HepG2 (cell line): ENCODE measurements around the gene COMMD9. TPM values are rescaled to one million over a fixed set of nuclear protein-coding genes. Genes with fewer than 3 reads are reported as not detected.

Source experiments
- ADNP ChIP-seq: sonication (generic); formaldehyde crosslinking; IDR thresholded peaks from 2 replicates; pipeline ENCODE4 v1.4.0; 2020; ENCODE audit warnings: missing genetic modification reagents
- CEBPB ChIP-seq: IDR thresholded peaks from 2 replicates; pipeline ENCODE4 v1.6.1; 2011; ENCODE audit warnings: low read depth, low read length, improper control_type of control experiment, borderline replicate concordance
- CHD2 ChIP-seq: IDR thresholded peaks from 2 replicates; pipeline ENCODE4 v1.6.1; 2011; ENCODE audit warnings: low read depth, low read length, improper control_type of control experiment
- DMAP1 ChIP-seq: IDR thresholded peaks from 2 replicates; pipeline ENCODE4 v1.6.1; 2016
- DNMT3B ChIP-seq: conservative IDR thresholded peaks from 2 replicates; pipeline ENCODE4 v1.6.1; 2016; ENCODE audit warnings: missing biosample characterization, control low read depth
- ELF1 ChIP-seq: sonication (generic); formaldehyde crosslinking; IDR thresholded peaks from 2 replicates; pipeline ENCODE4 v1.4.0; 2020; ENCODE audit warnings: missing genetic modification reagents
- FOXC1 ChIP-seq: sonication (generic); formaldehyde crosslinking; IDR thresholded peaks from 2 replicates; pipeline ENCODE4 v1.8.0; 2022; ENCODE audit warnings: mild to moderate bottlenecking, missing genetic modification reagents, borderline replicate concordance
- GATAD2A ChIP-seq: IDR thresholded peaks from 2 replicates; pipeline ENCODE4 v1.6.1; 2016
- HOXA9 ChIP-seq: sonication (generic); formaldehyde crosslinking; IDR thresholded peaks from 2 replicates; pipeline ENCODE4 v1.8.1; 2022; ENCODE audit warnings: missing genetic modification reagents, mild to moderate bottlenecking, moderate library complexity, borderline replicate concordance
- MAF1 ChIP-seq: sonication (generic); formaldehyde crosslinking; IDR thresholded peaks from 2 replicates; pipeline ENCODE4 v1.5.0; 2020; ENCODE audit warnings: missing genetic modification reagents, borderline replicate concordance
- MBNL3 ChIP-seq: fragments of 250-450 bp; sonication (Bioruptor Pico); conservative IDR thresholded peaks from 2 replicates; pipeline ENCODE4 v1.8.0; 2022; ENCODE audit warnings: mild to moderate bottlenecking, inconsistent platforms
- MTA1 ChIP-seq: sonication (generic); formaldehyde crosslinking; IDR thresholded peaks from 2 replicates; pipeline ENCODE4 v1.4.0; 2020; ENCODE audit warnings: missing genetic modification reagents, mild to moderate bottlenecking, borderline replicate concordance
- NFIB ChIP-seq: sonication (generic); formaldehyde crosslinking; IDR thresholded peaks from 2 replicates; pipeline ENCODE4 v1.9.0; 2021; ENCODE audit warnings: missing genetic modification reagents, mild to moderate bottlenecking, borderline replicate concordance
- PPARG ChIP-seq: conservative IDR thresholded peaks from 2 replicates; pipeline ENCODE4 v1.6.1; 2016; ENCODE audit warnings: missing biosample characterization, missing genetic modification reagents
- PRPF4 ChIP-seq: fragments of 200-400 bp; formaldehyde crosslinking; IDR thresholded peaks from 2 replicates; pipeline ENCODE4 v1.6.1; 2016; ENCODE audit warnings: low read length, low read depth; ENCODE audit not compliant: poor library complexity, severe bottlenecking
- RAD51 ChIP-seq: fragments of 450-650 bp; IDR thresholded peaks from 2 replicates; pipeline ENCODE4 v1.6.1; 2016; ENCODE audit warnings: borderline replicate concordance
- RXRB ChIP-seq: IDR thresholded peaks from 2 replicates; pipeline ENCODE4 v1.6.1; 2016; ENCODE audit warnings: borderline replicate concordance, missing genetic modification reagents, missing compliant biosample characterization
- SOX5 ChIP-seq: IDR thresholded peaks from 2 replicates; pipeline ENCODE4 v1.6.1; 2016; ENCODE audit warnings: borderline replicate concordance
- ZEB1 ChIP-seq: IDR thresholded peaks from 2 replicates; pipeline ENCODE4 v1.6.1; 2012; ENCODE audit warnings: mild to moderate bottlenecking, low read depth, inconsistent platforms; ENCODE audit not compliant: insufficient replicate concordance
- ZNF101 ChIP-seq: sonication (generic); formaldehyde crosslinking; IDR thresholded peaks from 2 replicates; pipeline ENCODE4 v1.4.0; 2020; ENCODE audit warnings: mild to moderate bottlenecking, low read depth, missing genetic modification reagents, borderline replicate concordance
- ZNF33B ChIP-seq: sonication (generic); formaldehyde crosslinking; IDR thresholded peaks from 2 replicates; pipeline ENCODE4 v1.5.1; 2020; ENCODE audit warnings: mild to moderate bottlenecking, missing genetic modification reagents
- ZNF7 ChIP-seq: IDR thresholded peaks from 2 replicates; pipeline ENCODE4 v1.6.1; 2016; ENCODE audit warnings: missing biosample characterization, missing genetic modification reagents
- ZNF724P ChIP-seq: sonication (generic); formaldehyde crosslinking; IDR thresholded peaks from 2 replicates; pipeline ENCODE4 v1.8.0; 2022; ENCODE audit warnings: missing genetic modification reagents, borderline replicate concordance
- polyA plus RNA-seq, 8 experiments: library from polyadenylated mRNA; depleted of rRNA in 3 of 8; stranded (reverse) in 7 of 8; unstranded in 1 of 8; fragments of >200 nt; fragmentation: Illumina TruSeq in 4 of 8; extraction: Trizol in 4 of 8; gene quantifications; 2 replicates each; pipeline versions ENCODE4 v1.2.1 to v1.2.3, GENCODE V29; 2011 to 2016; ENCODE audit warnings: low read depth in 4 of 8, missing spikeins in 1 of 8, mixed read lengths in 1 of 8; ENCODE audit not compliant: insufficient read depth in 1 of 8
- total RNA-seq, 5 experiments: library from RNA; depleted of rRNA; stranded (reverse); fragments of >200 nt; fragmentation: Illumina TruSeq; extraction: Trizol; gene quantifications; 2 replicates each; pipeline ENCODE4 v1.2.3, GENCODE V29; 2016; ENCODE audit warnings: low read depth in 1 of 5
- TF ChIP-seq, protein P1 (sequence below): sonication (generic); formaldehyde crosslinking; IDR thresholded peaks from 2 replicates; pipeline ENCODE4 v1.4.0; 2020; ENCODE audit warnings: missing genetic modification reagents, borderline replicate concordance
- TF ChIP-seq, protein P2 (sequence below): sonication (generic); formaldehyde crosslinking; conservative IDR thresholded peaks from 2 replicates; pipeline ENCODE4 v1.4.0; 2020; ENCODE audit warnings: missing genetic modification reagents
- TF ChIP-seq, protein P3 (sequence below): sonication (generic); formaldehyde crosslinking; IDR thresholded peaks from 2 replicates; pipeline ENCODE4 v1.5.0; 2020; ENCODE audit warnings: missing genetic modification reagents
- TF ChIP-seq, protein P4 (sequence below): sonication (generic); formaldehyde crosslinking; conservative IDR thresholded peaks from 2 replicates; pipeline ENCODE4 v1.8.0; 2022; ENCODE audit warnings: mild to moderate bottlenecking, moderate library complexity, missing genetic modification reagents

Gene COMMD9
- total and polyA plus RNA-seq, 2 of the 13 experiments (the other 11 are each of a cell fraction or from before 2014, with no cell fraction given): 47.3 to 76.7 TPM

DNA sequence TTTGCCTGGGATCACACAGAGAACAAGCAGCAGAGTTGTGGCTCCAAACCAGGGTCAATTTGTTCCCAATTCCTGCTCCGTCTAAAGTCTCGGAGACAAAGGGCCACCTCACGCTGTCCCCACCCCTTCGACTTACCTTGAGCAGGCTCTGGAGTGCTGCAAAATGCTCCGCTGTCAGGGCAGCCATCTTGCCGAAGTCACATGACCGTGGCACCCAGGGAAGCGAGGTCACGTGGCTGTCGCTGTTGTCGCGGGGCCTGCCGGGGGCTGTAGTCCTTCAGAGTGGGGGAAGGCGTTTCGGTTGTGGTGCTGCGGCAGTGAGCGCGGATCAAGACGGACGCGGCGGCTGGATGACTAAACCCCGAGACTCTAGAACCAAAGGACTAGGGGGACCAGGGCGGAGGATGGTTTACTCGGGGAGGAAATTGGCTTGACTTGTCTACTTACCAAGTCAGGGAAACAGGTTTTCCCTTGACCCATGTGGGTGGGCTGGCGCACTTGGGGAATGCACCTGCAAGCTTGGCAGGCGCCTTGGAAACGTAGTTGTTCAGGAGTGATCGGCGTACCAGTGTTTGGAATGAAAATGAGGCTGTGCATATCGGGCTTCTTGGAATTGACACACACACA lies at the start of gene COMMD9 (continued):
- TF ChIP-seq NFIB (CRISPR knock-in tag) (no peak), DMAP1 (peak; percentile 89), GATAD2A (CRISPR knock-in tag) (peak; percentile 64), CEBPB (no peak), MTA1 (CRISPR knock-in tag) (peak; percentile 79; the same call in 1 of the 2 replicates), ELF1 (CRISPR knock-in tag) (peak; percentile 83), PRPF4 (no peak), MBNL3 (CRISPR knock-in tag) (no peak), HOXA9 (CRISPR knock-in tag) (no peak), ZEB1 (no peak), SOX5 (CRISPR knock-in tag) (peak; percentile 21; the same call in 1 of the 2 replicates), ZNF724P (CRISPR knock-in tag) (no peak), ZNF7 (no peak), ZNF101 (CRISPR knock-in tag) (no peak), MAF1 (CRISPR knock-in tag) (no peak), FOXC1 (CRISPR knock-in tag) (no peak), RXRB (peak; percentile 61), PPARG (CRISPR knock-in tag) (no peak), ADNP (CRISPR knock-in tag) (no peak), ZNF33B (CRISPR knock-in tag) (0 out of 2 replicates have a peak, but pooled peaks have one; percentile 48), RAD51 (peak; percentile 99), DNMT3B (CRISPR knock-in tag) (no peak), CHD2 (peak; percentile 62; the same call in 1 of the 2 replicates)
- TF ChIP-seq, protein P1, sequence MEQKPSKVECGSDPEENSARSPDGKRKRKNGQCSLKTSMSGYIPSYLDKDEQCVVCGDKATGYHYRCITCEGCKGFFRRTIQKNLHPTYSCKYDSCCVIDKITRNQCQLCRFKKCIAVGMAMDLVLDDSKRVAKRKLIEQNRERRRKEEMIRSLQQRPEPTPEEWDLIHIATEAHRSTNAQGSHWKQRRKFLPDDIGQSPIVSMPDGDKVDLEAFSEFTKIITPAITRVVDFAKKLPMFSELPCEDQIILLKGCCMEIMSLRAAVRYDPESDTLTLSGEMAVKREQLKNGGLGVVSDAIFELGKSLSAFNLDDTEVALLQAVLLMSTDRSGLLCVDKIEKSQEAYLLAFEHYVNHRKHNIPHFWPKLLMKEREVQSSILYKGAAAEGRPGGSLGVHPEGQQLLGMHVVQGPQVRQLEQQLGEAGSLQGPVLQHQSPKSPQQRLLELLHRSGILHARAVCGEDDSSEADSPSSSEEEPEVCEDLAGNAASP (CRISPR knock-in tag): 0 out of 2 replicates have a peak, but pooled peaks have one; percentile 39
- TF ChIP-seq, protein P2, sequence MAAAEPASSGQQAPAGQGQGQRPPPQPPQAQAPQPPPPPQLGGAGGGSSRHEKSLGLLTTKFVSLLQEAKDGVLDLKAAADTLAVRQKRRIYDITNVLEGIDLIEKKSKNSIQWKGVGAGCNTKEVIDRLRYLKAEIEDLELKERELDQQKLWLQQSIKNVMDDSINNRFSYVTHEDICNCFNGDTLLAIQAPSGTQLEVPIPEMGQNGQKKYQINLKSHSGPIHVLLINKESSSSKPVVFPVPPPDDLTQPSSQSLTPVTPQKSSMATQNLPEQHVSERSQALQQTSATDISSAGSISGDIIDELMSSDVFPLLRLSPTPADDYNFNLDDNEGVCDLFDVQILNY (CRISPR knock-in tag): no peak
- TF ChIP-seq, protein P3, sequence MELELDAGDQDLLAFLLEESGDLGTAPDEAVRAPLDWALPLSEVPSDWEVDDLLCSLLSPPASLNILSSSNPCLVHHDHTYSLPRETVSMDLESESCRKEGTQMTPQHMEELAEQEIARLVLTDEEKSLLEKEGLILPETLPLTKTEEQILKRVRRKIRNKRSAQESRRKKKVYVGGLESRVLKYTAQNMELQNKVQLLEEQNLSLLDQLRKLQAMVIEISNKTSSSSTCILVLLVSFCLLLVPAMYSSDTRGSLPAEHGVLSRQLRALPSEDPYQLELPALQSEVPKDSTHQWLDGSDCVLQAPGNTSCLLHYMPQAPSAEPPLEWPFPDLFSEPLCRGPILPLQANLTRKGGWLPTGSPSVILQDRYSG (CRISPR knock-in tag): no peak
- TF ChIP-seq, protein P4, sequence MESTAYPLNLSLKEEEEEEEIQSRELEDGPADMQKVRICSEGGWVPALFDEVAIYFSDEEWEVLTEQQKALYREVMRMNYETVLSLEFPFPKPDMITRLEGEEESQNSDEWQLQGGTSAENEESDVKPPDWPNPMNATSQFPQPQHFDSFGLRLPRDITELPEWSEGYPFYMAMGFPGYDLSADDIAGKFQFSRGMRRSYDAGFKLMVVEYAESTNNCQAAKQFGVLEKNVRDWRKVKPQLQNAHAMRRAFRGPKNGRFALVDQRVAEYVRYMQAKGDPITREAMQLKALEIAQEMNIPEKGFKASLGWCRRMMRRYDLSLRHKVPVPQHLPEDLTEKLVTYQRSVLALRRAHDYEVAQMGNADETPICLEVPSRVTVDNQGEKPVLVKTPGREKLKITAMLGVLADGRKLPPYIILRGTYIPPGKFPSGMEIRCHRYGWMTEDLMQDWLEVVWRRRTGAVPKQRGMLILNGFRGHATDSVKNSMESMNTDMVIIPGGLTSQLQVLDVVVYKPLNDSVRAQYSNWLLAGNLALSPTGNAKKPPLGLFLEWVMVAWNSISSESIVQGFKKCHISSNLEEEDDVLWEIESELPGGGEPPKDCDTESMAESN: no peak
